ENCODE data around the gene SRI.

- no peak for TF ChIP-seq CTCF (IDR thresholded peaks at IDR 0.05; ENCODE audit: low read depth, low read length, missing input control)
- TF ChIP-seq, protein P1, sequence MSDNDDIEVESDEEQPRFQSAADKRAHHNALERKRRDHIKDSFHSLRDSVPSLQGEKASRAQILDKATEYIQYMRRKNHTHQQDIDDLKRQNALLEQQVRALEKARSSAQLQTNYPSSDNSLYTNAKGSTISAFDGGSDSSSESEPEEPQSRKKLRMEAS (IDR thresholded peaks at IDR 0.05) = no peak
- TF ChIP-seq GABPA (IDR thresholded peaks at IDR 0.05 in 1 of 2, conservative IDR thresholded peaks at IDR 0.05 in 1 of 2) = no peak
- TF ChIP-seq TAF1 (conservative IDR thresholded peaks at IDR 0.05) = no peak
- TF ChIP-seq, protein P2, sequence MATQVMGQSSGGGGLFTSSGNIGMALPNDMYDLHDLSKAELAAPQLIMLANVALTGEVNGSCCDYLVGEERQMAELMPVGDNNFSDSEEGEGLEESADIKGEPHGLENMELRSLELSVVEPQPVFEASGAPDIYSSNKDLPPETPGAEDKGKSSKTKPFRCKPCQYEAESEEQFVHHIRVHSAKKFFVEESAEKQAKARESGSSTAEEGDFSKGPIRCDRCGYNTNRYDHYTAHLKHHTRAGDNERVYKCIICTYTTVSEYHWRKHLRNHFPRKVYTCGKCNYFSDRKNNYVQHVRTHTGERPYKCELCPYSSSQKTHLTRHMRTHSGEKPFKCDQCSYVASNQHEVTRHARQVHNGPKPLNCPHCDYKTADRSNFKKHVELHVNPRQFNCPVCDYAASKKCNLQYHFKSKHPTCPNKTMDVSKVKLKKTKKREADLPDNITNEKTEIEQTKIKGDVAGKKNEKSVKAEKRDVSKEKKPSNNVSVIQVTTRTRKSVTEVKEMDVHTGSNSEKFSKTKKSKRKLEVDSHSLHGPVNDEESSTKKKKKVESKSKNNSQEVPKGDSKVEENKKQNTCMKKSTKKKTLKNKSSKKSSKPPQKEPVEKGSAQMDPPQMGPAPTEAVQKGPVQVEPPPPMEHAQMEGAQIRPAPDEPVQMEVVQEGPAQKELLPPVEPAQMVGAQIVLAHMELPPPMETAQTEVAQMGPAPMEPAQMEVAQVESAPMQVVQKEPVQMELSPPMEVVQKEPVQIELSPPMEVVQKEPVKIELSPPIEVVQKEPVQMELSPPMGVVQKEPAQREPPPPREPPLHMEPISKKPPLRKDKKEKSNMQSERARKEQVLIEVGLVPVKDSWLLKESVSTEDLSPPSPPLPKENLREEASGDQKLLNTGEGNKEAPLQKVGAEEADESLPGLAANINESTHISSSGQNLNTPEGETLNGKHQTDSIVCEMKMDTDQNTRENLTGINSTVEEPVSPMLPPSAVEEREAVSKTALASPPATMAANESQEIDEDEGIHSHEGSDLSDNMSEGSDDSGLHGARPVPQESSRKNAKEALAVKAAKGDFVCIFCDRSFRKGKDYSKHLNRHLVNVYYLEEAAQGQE (IDR thresholded peaks at IDR 0.05) = no peak
- no peak for TF ChIP-seq FOXA2 (IDR thresholded peaks at IDR 0.05)
- no peak for TF ChIP-seq RAD21 (IDR thresholded peaks at IDR 0.05)
- no peak for TF ChIP-seq YY1 (IDR thresholded peaks at IDR 0.05)
- TF ChIP-seq JUND (IDR thresholded peaks at IDR 0.05) = no peak
- no peak for TF ChIP-seq ATF3 (IDR thresholded peaks at IDR 0.05)
- TF ChIP-seq HNF4A (conservative IDR thresholded peaks at IDR 0.05) = no peak
Measured at GRCh38 chr7:88202278-88202677, 17.6 kb downstream of the SRI start.
